T-cell (primary cell): ENCODE measurements around the gene TMC8. TPM values are rescaled to one million over a fixed set of nuclear protein-coding genes. Genes with fewer than 3 reads are reported as not detected.

Source experiments
- ATAC-seq, 4 experiments: fragments of 200-7000 bp in 3 of 4; fragments of 150-1000 bp in 1 of 4; cut with Tn5 transposase; replicated peaks in 1 of 4; 1 replicate in 3 of 4; 2 replicates in 1 of 4; pipeline ENCODE4 v1.10.0; 2021; ENCODE audit warnings: moderate library complexity in 3 of 4, mild to moderate bottlenecking in 2 of 4, moderate number of reproducible peaks in 1 of 4
- CTCF ChIA-PET, 2 donors: fragments of 300-600 bp; sonication (Branson Sonifier 250); formaldehyde crosslinking; loops; one replicate each; lab custom pipeline; 2022; ENCODE audit warnings: antibody characterized with exemption in 2 of 2; lab: Charles Lee
- POLR2A ChIA-PET, 2 donors: fragments of 300-600 bp; sonication (Branson Sonifier 250); formaldehyde crosslinking; loops; one replicate each; lab custom pipeline; 2022; ENCODE audit warnings: antibody characterized with exemption in 2 of 2; lab: Charles Lee
- DNase-seq, 35 experiments: peaks; one replicate each; pipeline versions ENCODE4 v3.0.0 to v3.0.0-alpha.2; 2013 to 2023
- H3K27ac ChIP-seq: one replicate; pipeline ENCODE4 v1.5.1; 2013; ENCODE audit warnings: low read length
- H3K27me3 ChIP-seq, 2 experiments: replicated peaks in 1 of 2; 1 replicate in 1 of 2; 2 replicates in 1 of 2; pipeline versions ENCODE4 v1.6.1 to v1.7.0; 2013; ENCODE audit warnings: low read length in 1 of 2, mixed read lengths in 1 of 2; ENCODE audit not compliant: control insufficient read depth in 2 of 2, insufficient read depth in 2 of 2; ENCODE audit errors: extremely low read depth in 1 of 2
- H3K36me3 ChIP-seq, 2 donors: 1 replicate in 1 of 2; 2 replicates in 1 of 2; pipeline versions ENCODE4 v1.6.1 to v1.7.0; 2013; ENCODE audit warnings: low read length in 1 of 2; ENCODE audit not compliant: control insufficient read depth in 2 of 2, insufficient read depth in 1 of 2; ENCODE audit errors: extremely low read depth in 1 of 2
- H3K4me1 ChIP-seq, 2 experiments: 1 replicate in 1 of 2; 2 replicates in 1 of 2; pipeline versions ENCODE4 v1.6.1 to v1.7.0; 2013; ENCODE audit warnings: low read length in 2 of 2, mixed read lengths in 1 of 2; ENCODE audit not compliant: insufficient read depth in 2 of 2, control insufficient read depth in 1 of 2; ENCODE audit errors: extremely low read depth in 1 of 2
- H3K4me3 ChIP-seq, 2 donors: 1 replicate in 1 of 2; 2 replicates in 1 of 2; pipeline versions ENCODE4 v1.5.1 to v1.7.0; 2013; ENCODE audit warnings: mild to moderate bottlenecking in 2 of 2, low read length in 1 of 2, moderate library complexity in 1 of 2; ENCODE audit not compliant: control insufficient read depth in 1 of 2; ENCODE audit errors: extremely low read depth in 1 of 2
- H3K9me3 ChIP-seq: 2 replicates; pipeline ENCODE4 v1.7.0; 2013
- H3K27ac Mint-ChIP-seq, 2 donors: one replicate each; pipeline ENCODE4 v1.8.0; 2020 to 2021; ENCODE audit warnings: mild to moderate bottlenecking in 2 of 2, mixed read lengths in 2 of 2
- H3K27me3 Mint-ChIP-seq, 2 donors: one replicate each; pipeline ENCODE4 v1.8.0; 2021 to 2022; ENCODE audit warnings: mixed read lengths in 2 of 2
- H3K36me3 Mint-ChIP-seq: one replicate; pipeline ENCODE4 v1.8.0; 2021; ENCODE audit warnings: mixed read lengths
- H3K4me1 Mint-ChIP-seq, 3 donors: one replicate each; pipeline ENCODE4 v1.8.0; 2020 to 2022; ENCODE audit warnings: mixed read lengths in 3 of 3, mild to moderate bottlenecking in 1 of 3
- H3K4me3 Mint-ChIP-seq, 3 donors: one replicate each; pipeline ENCODE4 v1.8.0; 2020 to 2022; ENCODE audit warnings: mild to moderate bottlenecking in 3 of 3, mixed read lengths in 3 of 3, moderate library complexity in 3 of 3
- H3K9me3 Mint-ChIP-seq, 3 donors: one replicate each; pipeline ENCODE4 v1.8.0; 2020 to 2022; ENCODE audit warnings: mixed read lengths in 3 of 3
- WGBS: methylation state at CpG from one replicate; pipeline ENCODE4 v1.1.5; 2013; ENCODE audit warnings: missing lambda C conversion rate; ENCODE audit not compliant: insufficient coverage; 5-methylcytosine and 5-hydroxymethylcytosine counted together
- total RNA-seq, 35 experiments: library from RNA in 6 of 35; stranded (reverse) in 6 of 35; fragments of 120-200 nt in 1 of 35; gene quantifications; one replicate each; pipeline versions ENCODE4 v1.2.1 to v1.2.4 and lab custom pipeline; 2013 to 2026

The TMC8 gene
- total RNA-seq, 5 donors from 2014 or later (not counting 1 experiment from before 2014, with no cell fraction given), result 301 to 631 (median 431) TPM

DNA sequence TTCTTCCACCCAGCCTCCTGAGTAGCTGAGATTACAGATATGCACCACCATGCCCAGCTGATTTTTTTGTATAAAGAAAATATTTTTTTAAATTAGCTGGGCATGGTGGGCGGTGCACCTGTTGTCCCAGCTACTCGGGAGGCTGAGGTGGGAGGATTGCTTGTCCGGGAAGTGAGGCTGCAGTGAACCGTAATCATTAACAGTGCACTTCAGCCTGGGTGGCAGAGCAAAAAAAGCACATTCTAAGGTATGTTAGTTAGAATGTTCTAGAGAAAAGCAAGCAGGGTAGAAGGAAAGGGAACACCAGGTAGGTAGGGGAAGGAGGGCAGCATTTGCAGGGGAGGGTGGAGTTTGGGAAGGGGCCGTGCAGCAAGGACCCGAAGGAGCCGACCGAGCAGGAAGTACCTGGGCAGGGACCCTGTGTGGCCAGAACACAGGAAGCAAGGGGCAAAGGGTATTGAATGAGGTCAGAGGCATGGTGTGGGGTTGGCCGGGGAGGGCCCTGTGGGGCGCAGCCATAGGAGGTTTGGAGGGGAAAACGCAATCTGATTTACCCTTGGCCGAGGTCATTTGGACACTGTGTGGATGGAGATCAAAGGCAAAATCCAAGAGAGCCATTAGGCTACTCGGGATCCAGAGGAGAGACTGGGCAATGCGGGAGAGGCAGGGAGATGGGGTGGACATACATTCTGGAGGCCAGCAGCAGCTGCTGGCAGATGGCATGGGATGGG is 17.9 kb downstream of the TMC8 start:
- Histone ChIP-seq H3K4me1 (peaks cover 3 to 40% of the 10 kb centered on the region in 2 experiments), H3K27ac (no peak overlapping the region), H3K4me3 (no peak overlapping the region), H3K9me3 (no peaks in the 10 kb centered on the region), H3K27me3 (no peaks in the 10 kb centered on the region), H3K36me3 (no peaks in the 10 kb centered on the region)
- Mint-ChIP-seq H3K9me3 (no peaks in the 10 kb centered on the region), H3K36me3 (no peaks in the 10 kb centered on the region), H3K4me1 (peaks cover 23 to 31% (median 24%) of the 10 kb centered on the region in 3 donors), H3K27ac (peak overlapping the region in 1 of 2 donors; percentile 38), H3K4me3 (no peak overlapping the region), H3K27me3 (no peaks in the 10 kb centered on the region)
- WGBS, result 80% methylated on average over 14 of the region's 14 CpGs
- ATAC-seq (no peak), DNase-seq (no peak)
- ChIA-PET CTCF (interaction anchor here in 1 of 2 donors (0.6 kb wide), 1 partner anchor 209 kb away, joined by 3 read pairs; no protein-coding TSS in a partner anchor), POLR2A (no interaction called here)

DNA sequence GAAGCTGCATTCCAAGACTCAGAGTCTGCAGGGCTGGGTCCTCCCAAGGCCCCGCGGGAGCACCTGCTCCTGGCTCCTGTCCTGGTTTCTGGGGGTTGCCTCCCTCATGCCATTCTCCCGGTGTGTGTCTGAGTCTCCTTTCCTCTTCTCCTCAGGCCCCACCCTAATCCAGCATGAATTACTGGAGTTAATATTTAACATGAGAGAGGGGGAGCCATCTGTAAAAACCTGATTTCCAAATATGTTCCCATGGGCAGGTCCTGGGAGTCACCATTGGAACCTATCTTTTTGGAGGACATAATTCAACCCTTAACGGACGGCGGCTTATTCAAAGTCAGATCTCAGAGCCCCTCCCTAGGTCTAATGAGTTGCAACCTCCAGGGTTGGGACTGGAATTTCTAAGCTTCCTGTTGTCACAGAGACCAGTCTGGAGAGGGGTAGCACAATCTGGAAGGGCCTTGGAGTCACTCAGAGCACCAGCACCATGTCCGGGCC is 21.0 kb downstream of the TMC8 start:
- no peaks in the 10 kb centered on the region for H3K27me3 Mint-ChIP-seq
- no peaks in the 10 kb centered on the region for H3K9me3 Mint-ChIP-seq

DNA sequence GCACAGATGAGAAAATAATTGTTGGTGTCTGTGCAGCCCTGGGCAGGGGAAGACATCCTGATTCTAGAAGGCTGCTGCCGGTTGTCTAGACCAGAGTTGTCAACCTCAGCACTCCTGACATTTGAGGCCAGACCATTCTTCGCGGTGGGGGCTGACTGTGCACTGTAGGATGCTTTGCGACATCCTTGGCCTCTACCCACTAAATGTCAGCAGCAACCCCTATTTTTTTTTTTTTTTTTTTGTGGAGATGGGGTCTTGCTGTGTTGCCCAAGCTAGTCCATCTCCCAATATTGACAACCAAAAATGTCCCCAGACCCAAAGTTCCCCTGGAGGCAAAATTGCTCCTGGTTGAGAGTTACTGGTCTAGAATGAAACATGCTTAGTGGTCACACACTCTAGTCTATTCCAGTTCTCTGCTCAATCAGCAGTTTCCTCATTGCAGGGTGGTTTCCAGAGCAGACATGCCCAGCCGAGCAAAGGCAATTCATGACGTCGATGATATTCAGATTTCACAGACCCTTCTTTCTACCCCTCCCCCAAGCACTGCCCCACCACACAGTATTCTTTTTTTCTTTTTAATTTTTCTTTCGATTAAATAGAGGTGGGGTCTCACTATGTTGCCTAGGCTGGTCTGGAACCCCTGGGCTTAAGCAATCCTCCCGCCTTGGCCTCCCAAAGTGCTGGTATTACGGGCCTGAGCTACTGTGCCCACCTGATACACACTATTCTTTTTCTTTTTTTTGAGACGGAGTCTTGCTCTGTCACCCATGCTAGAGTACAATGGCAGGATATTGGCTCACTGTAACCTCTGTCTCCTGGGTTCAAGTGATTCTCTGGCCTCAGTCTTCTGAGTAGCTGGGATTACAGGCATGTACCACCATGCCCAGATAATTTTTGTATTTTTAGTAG is 24.6 kb downstream of the TMC8 start:
- peaks cover 0 to 12% (median 3%) of the 10 kb centered on the region in 3 donors for H3K4me1 Mint-ChIP-seq
- Histone ChIP-seq H3K4me3 (no peak overlapping the region), H3K27me3 (peaks cover 0 to 5% of the 10 kb centered on the region in 2 experiments), H3K36me3 (no peaks in the 10 kb centered on the region), H3K4me1 (no peaks in the 10 kb centered on the region), H3K9me3 (no peaks in the 10 kb centered on the region), H3K27ac (no peak overlapping the region)
- H3K36me3 Mint-ChIP-seq, result no peaks in the 10 kb centered on the region
- H3K27ac Mint-ChIP-seq, result no peak overlapping the region
- 77% methylated on average over 4 of the region's 11 CpGs for WGBS
- H3K9me3 Mint-ChIP-seq, result no peaks in the 10 kb centered on the region
- CTCF ChIA-PET, result interaction anchor here in 1 of 2 donors (0.6 kb wide), 1 partner anchor 23 kb away, joined by 3 read pairs; no protein-coding TSS in a partner anchor
- ATAC-seq (peak in 2 of 4 experiments; percentile 40 to 57), DNase-seq (no peak)
- H3K4me3 Mint-ChIP-seq, result no peak overlapping the region
- POLR2A ChIA-PET, result no interaction called here
- no peaks in the 10 kb centered on the region for H3K27me3 Mint-ChIP-seq

More for the DNA sequence above, 21.0 kb downstream of the TMC8 start:
- Mint-ChIP-seq H3K27ac (no peak overlapping the region), H3K4me3 (no peak overlapping the region), H3K36me3 (no peaks in the 10 kb centered on the region), H3K4me1 (peaks cover 11 to 22% (median 12%) of the 10 kb centered on the region in 3 donors)
- peaks cover 2 to 22% of the 10 kb centered on the region in 2 experiments for H3K4me1 ChIP-seq
- ChIA-PET POLR2A (no interaction called here), CTCF (interaction anchor here in 1 of 2 donors (0.7 kb wide), 1 partner anchor 52 kb away, joined by 3 read pairs; no protein-coding TSS in a partner anchor)
- no peak for DNase-seq
- H3K27me3 ChIP-seq, result no peaks in the 10 kb centered on the region
- H3K9me3 ChIP-seq, result no peaks in the 10 kb centered on the region
- H3K27ac ChIP-seq, result no peak overlapping the region
- no peaks in the 10 kb centered on the region for H3K36me3 ChIP-seq
- no peak for ATAC-seq
- 89% methylated on average over 4 of the region's 7 CpGs for WGBS
- H3K4me3 ChIP-seq, result no peak overlapping the region

DNA sequence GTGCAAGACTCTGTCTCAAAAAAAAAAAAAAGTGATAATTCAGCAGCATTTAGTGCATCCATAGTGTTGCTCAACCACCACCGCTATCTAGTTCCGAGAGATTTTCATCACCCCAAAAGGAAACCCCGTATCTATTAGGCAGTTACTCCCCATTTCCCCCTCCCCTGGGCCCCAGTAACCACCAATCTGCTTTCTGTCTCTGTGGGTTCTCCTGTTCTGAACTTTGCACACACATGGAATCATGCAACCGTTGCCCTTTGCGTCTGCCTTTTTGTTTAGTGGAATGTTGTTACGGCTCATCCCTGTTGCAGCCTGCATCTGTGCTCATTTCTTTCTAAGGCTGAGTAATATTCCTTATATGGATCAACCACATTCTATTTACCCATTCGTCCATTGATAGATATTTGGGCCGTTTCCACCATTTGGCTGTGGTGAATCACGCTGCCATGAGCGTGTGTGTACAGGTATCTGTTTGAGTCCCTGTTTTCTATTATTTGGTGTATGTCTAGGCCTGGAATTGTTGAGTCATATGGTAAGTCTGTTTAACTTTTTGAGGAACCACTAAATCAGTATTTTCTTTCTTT is 29.1 kb downstream of the TMC8 start:
- Mint-ChIP-seq H3K9me3 (no peaks in the 10 kb centered on the region), H3K4me3 (no peak overlapping the region), H3K36me3 (no peaks in the 10 kb centered on the region), H3K27me3 (no peaks in the 10 kb centered on the region), H3K27ac (no peak overlapping the region), H3K4me1 (peaks cover 0 to 9% (median 3%) of the 10 kb centered on the region in 3 donors)
- peaks cover 0 to 9% of the 10 kb centered on the region in 2 experiments for H3K27me3 ChIP-seq
- no peak overlapping the region for H3K4me3 ChIP-seq
- ChIA-PET POLR2A (no interaction called here), CTCF (no interaction called here)
- ATAC-seq (no peak), DNase-seq (no peak)
- 60% methylated on average over 4 of the region's 10 CpGs for WGBS
- H3K27ac ChIP-seq, result no peak overlapping the region
- no peaks in the 10 kb centered on the region for H3K4me1 ChIP-seq
- H3K9me3 ChIP-seq, result no peaks in the 10 kb centered on the region
- H3K36me3 ChIP-seq, result no peaks in the 10 kb centered on the region

DNA sequence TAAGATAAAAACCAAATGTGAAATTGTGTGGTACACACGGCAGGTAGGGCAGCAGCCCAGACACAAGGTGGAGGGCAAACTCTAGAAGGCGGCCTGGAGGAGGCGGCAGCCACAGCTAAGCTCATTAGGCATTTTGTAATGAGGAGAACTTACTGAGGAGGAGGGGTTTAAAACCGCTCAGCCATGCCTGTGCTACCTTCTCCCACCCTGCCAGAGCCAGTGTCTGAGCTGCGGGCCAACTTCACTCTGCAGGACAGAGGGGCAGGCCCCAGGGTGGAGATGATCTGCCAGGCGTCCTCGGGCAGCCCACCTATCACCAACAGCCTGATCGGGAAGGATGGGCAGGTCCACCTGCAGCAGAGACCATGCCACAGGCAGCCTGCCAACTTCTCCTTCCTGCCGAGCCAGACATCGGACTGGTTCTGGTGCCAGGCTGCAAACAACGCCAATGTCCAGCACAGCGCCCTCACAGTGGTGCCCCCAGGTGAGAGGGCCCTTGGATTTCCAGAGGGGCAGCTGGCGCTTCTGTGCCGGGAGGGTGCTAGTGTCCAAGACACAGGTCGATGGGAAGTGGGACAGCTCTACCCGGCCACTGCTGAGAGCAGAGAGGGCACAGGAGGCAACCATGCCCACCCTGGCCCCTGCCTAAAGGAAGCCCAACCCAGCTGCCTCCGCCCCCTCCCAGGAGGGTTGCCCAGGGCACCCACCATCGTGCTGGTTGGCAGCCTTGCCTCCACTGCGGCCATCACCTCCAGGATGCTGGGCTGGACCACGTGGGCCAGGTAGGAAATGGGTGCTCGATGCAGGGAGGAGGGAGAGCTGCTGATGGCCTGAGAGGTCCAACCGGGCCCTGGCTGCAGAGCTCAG is 33.5 kb downstream of the TMC8 start:
- H3K4me3 Mint-ChIP-seq, result no peak overlapping the region
- ChIA-PET POLR2A (interaction anchor here in 1 of 2 donors (0.6 kb wide), 1 partner anchor 39 kb away, joined by 3 read pairs; no protein-coding TSS in a partner anchor), CTCF (interaction anchor here in 1 of 2 donors (0.6 kb wide), 1 partner anchor 275 kb away, joined by 3 read pairs; no protein-coding TSS in a partner anchor)
- Histone ChIP-seq H3K9me3 (no peaks in the 10 kb centered on the region), H3K27ac (no peak overlapping the region), H3K4me1 (peaks cover 0 to 9% of the 10 kb centered on the region in 2 experiments), H3K36me3 (no peaks in the 10 kb centered on the region), H3K4me3 (no peak overlapping the region), H3K27me3 (peaks cover 0 to 4% of the 10 kb centered on the region in 2 experiments)
- H3K36me3 Mint-ChIP-seq, result no peaks in the 10 kb centered on the region
- peak overlapping the region in 1 of 2 donors; percentile 28 for H3K27ac Mint-ChIP-seq
- DNase-seq (no peak), ATAC-seq (no peak)
- peaks cover 0 to 6% (median 3%) of the 10 kb centered on the region in 3 donors for H3K4me1 Mint-ChIP-seq
- no peaks in the 10 kb centered on the region for H3K27me3 Mint-ChIP-seq
- 79% methylated on average over 17 of the region's 22 CpGs for WGBS
- no peaks in the 10 kb centered on the region for H3K9me3 Mint-ChIP-seq
